HepG2 (cell line): ENCODE data around the gene HDAC4. TPM values are rescaled to one million over a fixed set of nuclear protein-coding genes. Genes with fewer than 3 reads are reported as not detected.
A peak's percentile ranks its signal among the peaks of the same experiment; 100 is the strongest.

Source experiments
- ATAC-seq: fragments of 200-7000 bp; cut with Tn5 transposase; 3 replicates; pipeline ENCODE4 v1.9.1; 2020; ENCODE audit warnings: mild to moderate bottlenecking, moderate library complexity
- BruUV-seq: library from RNA; stranded (reverse); fragments of 400-500 nt; replicated peaks from 2 replicates; lab custom pipeline; 2021; lab: Mats Ljungman, UMichigan
- CTCF ChIA-PET: fragments of 300-600 bp; formaldehyde crosslinking; extraction: SDS; loops from one replicate; lab custom pipeline; 2021; ENCODE audit warnings: low total read pairs, inconsistent platforms, low intra/inter-chr PET ratio; lab: Yijun Ruan, JAX
- POLR2A ChIA-PET: fragments of 350-600 bp; sonication (Branson Sonifier 250); formaldehyde crosslinking; loops from one replicate; lab custom pipeline; 2020; ENCODE audit warnings: antibody characterized with exemption, inconsistent platforms; lab: Yijun Ruan, JAX
- DNase-seq: peaks from one replicate; pipeline ENCODE4 v3.0.0-alpha.2; 2015; ENCODE audit warnings: low spot score
- FAIRE-seq: peaks from 3 replicates; lab custom pipeline; 2011; peaks lifted over from hg19 to GRCh38; lab: Jason Lieb, UNC
- H2AFZ ChIP-seq: one replicate; pipeline ENCODE4 v1.6.1; 2011; ENCODE audit warnings: low read length, inconsistent platforms
- H3K27ac ChIP-seq: fragments of 300-600 bp; 3 replicates; pipeline ENCODE4 v1.8.0; 2011; ENCODE audit warnings: mixed run types, mild to moderate bottlenecking, mixed read lengths, low read length, inconsistent platforms; ENCODE audit not compliant: insufficient read depth; ENCODE audit errors: extremely low read length
- H3K27me3 ChIP-seq, 2 experiments: fragments of 200-600 bp in 1 of 2; 2 replicates in 1 of 2; 3 replicates in 1 of 2; pipeline versions ENCODE4 v1.6.0 to v1.8.0; 2011; ENCODE audit warnings: low read length in 2 of 2, mild to moderate bottlenecking in 2 of 2, moderate library complexity in 2 of 2, inconsistent platforms in 1 of 2; ENCODE audit not compliant: insufficient read depth in 2 of 2, control insufficient read depth in 1 of 2
- H3K36me3 ChIP-seq, 2 experiments: fragments of 200-600 bp in 1 of 2; replicated peaks in 1 of 2; 2 replicates in 1 of 2; 3 replicates in 1 of 2; pipeline versions ENCODE4 v1.5.1 to v1.8.0; 2011; ENCODE audit warnings: low read length in 2 of 2, inconsistent platforms in 1 of 2; ENCODE audit not compliant: insufficient read depth in 2 of 2, control insufficient read depth in 1 of 2
- H3K4me1 ChIP-seq: 2 replicates; pipeline ENCODE4 v1.5.1; 2012; ENCODE audit warnings: low read length, inconsistent platforms; ENCODE audit not compliant: insufficient read depth
- H3K4me2 ChIP-seq: 2 replicates; pipeline ENCODE4 v1.6.0; 2011; ENCODE audit warnings: low read depth, low read length, inconsistent platforms
- H3K4me3 ChIP-seq, 3 experiments: fragments of 200-600 bp in 1 of 3; sonication (generic), shearing (Covaris generic) in 1 of 3; replicated peaks in 1 of 3; 2 replicates each; pipeline ENCODE4 v1.5.1; 2011 to 2016; ENCODE audit warnings: low read length in 3 of 3, inconsistent platforms in 2 of 3, low read depth in 2 of 3, mild to moderate bottlenecking in 2 of 3, control low read depth in 1 of 3, mixed read lengths in 1 of 3; ENCODE audit not compliant: insufficient read depth in 1 of 3
- H3K79me2 ChIP-seq: one replicate; pipeline ENCODE4 v1.6.1; 2011; ENCODE audit warnings: low read length, inconsistent platforms; ENCODE audit not compliant: insufficient read depth
- H3K9ac ChIP-seq: 2 replicates; pipeline ENCODE4 v1.6.0; 2011; ENCODE audit warnings: mild to moderate bottlenecking, low read depth, low read length, inconsistent platforms; ENCODE audit not compliant: insufficient read depth
- H3K9me3 ChIP-seq: 2 replicates; pipeline ENCODE4 v1.5.1; 2012; ENCODE audit warnings: mild to moderate bottlenecking, low read length
- H4K20me1 ChIP-seq: 2 replicates; pipeline ENCODE4 v1.6.0; 2011; ENCODE audit warnings: inconsistent platforms, mild to moderate bottlenecking, low read length, moderate library complexity; ENCODE audit not compliant: insufficient read depth
- BCL6 ChIP-seq: IDR thresholded peaks from 2 replicates; pipeline ENCODE4 v1.6.1; 2016; ENCODE audit warnings: missing genetic modification reagents, missing compliant biosample characterization
- HNF1B ChIP-seq: sonication (generic); formaldehyde crosslinking; IDR thresholded peaks from 2 replicates; pipeline ENCODE4 v1.5.1; 2020; ENCODE audit warnings: mild to moderate bottlenecking, moderate library complexity, missing genetic modification reagents
- MEIS1 ChIP-seq: sonication (generic); formaldehyde crosslinking; IDR thresholded peaks from 2 replicates; pipeline ENCODE4 v1.9.0; 2021; ENCODE audit warnings: mild to moderate bottlenecking, missing genetic modification reagents, moderate library complexity, borderline replicate concordance
- PBX2 ChIP-seq: IDR thresholded peaks from 2 replicates; pipeline ENCODE4 v1.6.1; 2016; ENCODE audit warnings: control low read depth
- POGZ ChIP-seq: sonication (generic); formaldehyde crosslinking; IDR thresholded peaks from 2 replicates; pipeline ENCODE4 v1.4.0; 2020; ENCODE audit warnings: mild to moderate bottlenecking, missing genetic modification reagents
- ZNF260 ChIP-seq: sonication (generic); formaldehyde crosslinking; IDR thresholded peaks from 2 replicates; pipeline ENCODE4 v1.4.0; 2020; ENCODE audit warnings: missing genetic modification reagents, low read depth, mild to moderate bottlenecking, borderline replicate concordance
- ZNF407 ChIP-seq: sonication (generic); formaldehyde crosslinking; IDR thresholded peaks from one replicate; pipeline ENCODE4 v1.5.1; 2020; ENCODE audit warnings: mild to moderate bottlenecking, missing genetic modification reagents; ENCODE audit errors: not compliant biosample characterization
- ZNF543 ChIP-seq: sonication (generic); formaldehyde crosslinking; IDR thresholded peaks from 2 replicates; pipeline ENCODE4 v1.4.0; 2020; ENCODE audit warnings: mild to moderate bottlenecking, missing genetic modification reagents
- ZNF691 ChIP-seq: sonication (generic); formaldehyde crosslinking; IDR thresholded peaks from 2 replicates; pipeline ENCODE4 v1.4.0; 2020; ENCODE audit warnings: missing genetic modification reagents, low read depth, mild to moderate bottlenecking, borderline replicate concordance
- ZNF768 ChIP-seq: sonication (generic); formaldehyde crosslinking; IDR thresholded peaks from 2 replicates; pipeline ENCODE4 v1.4.0; 2020; ENCODE audit warnings: missing genetic modification reagents
- WGBS: methylation state at CpG from one replicate; pipeline ENCODE4 v1.1.6; 2017; ENCODE audit warnings: low lambda C conversion rate; 5-methylcytosine and 5-hydroxymethylcytosine counted together
- in situ Hi-C: cut with HindIII; loops from 2 replicates; pipeline ENCODE4 v1.10.0; 2017; ENCODE audit warnings: low pct_unique_long_range_greater_than_20kb; ENCODE audit not compliant: extremely low pct_ligation_motif_present
- intact Hi-C: fragments of 100-400 bp; cut with micrococcal nuclease; formaldehyde crosslinking; loops from one replicate; pipeline ENCODE4 v1.10.0; 2022; ENCODE audit not compliant: unreplicated experiment
- polyA plus RNA-seq, 8 experiments: library from polyadenylated mRNA; depleted of rRNA in 3 of 8; stranded (reverse) in 7 of 8; unstranded in 1 of 8; fragments of >200 nt; fragmentation: Illumina TruSeq in 4 of 8; extraction: Trizol in 4 of 8; gene quantifications; 2 replicates each; pipeline versions ENCODE4 v1.2.1 to v1.2.3, GENCODE V29; 2011 to 2016; ENCODE audit warnings: low read depth in 4 of 8, missing spikeins in 1 of 8, mixed read lengths in 1 of 8; ENCODE audit not compliant: insufficient read depth in 1 of 8
- total RNA-seq, 5 experiments: library from RNA; depleted of rRNA; stranded (reverse); fragments of >200 nt; fragmentation: Illumina TruSeq; extraction: Trizol; gene quantifications; 2 replicates each; pipeline ENCODE4 v1.2.3, GENCODE V29; 2016; ENCODE audit warnings: low read depth in 1 of 5

HDAC4 gene
- total and polyA plus RNA-seq, 2 of the 13 experiments (the other 11 are each of a cell fraction or from before 2014, with no cell fraction given), result 10.1 to 11.5 TPM

- ChIA-PET POLR2A (interaction anchor here (1.8 kb wide), 1 partner anchor 11 kb away, joined by 8 read pairs; no protein-coding TSS in a partner anchor), CTCF (no interaction called here)
- in situ Hi-C loops (no loop called here), intact Hi-C loops (no loop called here)
- peak overlapping the region; percentile 66 for H3K4me2 ChIP-seq
- peak overlapping the region in 2 of 3 experiments; percentile 12 to 36; a peak in 4 of 6 replicates for H3K4me3 ChIP-seq
- peak; percentile 84 for ATAC-seq
- no peaks in the 10 kb centered on the region for H3K27me3 ChIP-seq
- peaks cover 52% of the 10 kb centered on the region for H4K20me1 ChIP-seq
- DNase-seq, result peak; percentile 54
- H3K9ac ChIP-seq, result peak overlapping the region; percentile 32
- peak; percentile 47 for FAIRE-seq
- 22% methylated on average over 24 of the region's 26 CpGs for WGBS
- H3K4me1 ChIP-seq, result peaks cover 33% of the 10 kb centered on the region
- H3K9me3 ChIP-seq, result no peaks in the 10 kb centered on the region
- H3K27ac ChIP-seq, result peak overlapping the region; percentile 15
- BruUV-seq, result no TSS peak
- H2AFZ ChIP-seq, result no peak overlapping the region
- peaks cover 33% of the 10 kb centered on the region for H3K79me2 ChIP-seq
- H3K36me3 ChIP-seq, result no peaks in the 10 kb centered on the region
- TF ChIP-seq ZNF768 (CRISPR knock-in tag) (peak; percentile 54; the same call in 1 of the 2 replicates), MEIS1 (CRISPR knock-in tag) (peak; percentile 37; the same call in 1 of the 2 replicates), BCL6 (CRISPR knock-in tag) (0 out of 2 replicates have a peak, but pooled peaks have one; percentile 18), PBX2 (CRISPR knock-in tag) (no peak), POGZ (CRISPR knock-in tag) (peak; percentile 43; the same call in 1 of the 2 replicates), HNF1B (CRISPR knock-in tag) (peak; percentile 38; the same call in 1 of the 2 replicates), ZNF543 (CRISPR knock-in tag) (0 out of 2 replicates have a peak, but pooled peaks have one; percentile 51), ZNF407 (peak; percentile 24), ZNF260 (CRISPR knock-in tag) (no peak), ZNF691 (CRISPR knock-in tag) (peak; percentile 50; the same call in 1 of the 2 replicates)
These were observed 115.5 kb downstream of the HDAC4 start for GRCh38 chr2:239285071-239285931.
